ENCODE measurements around the gene TMEM203. TPM values are rescaled to one million over a fixed set of nuclear protein-coding genes. Genes with fewer than 3 reads are reported as not detected.

Gene TMEM203
- total and polyA plus RNA-seq, 2 of the 13 experiments (the other 11 are each of a cell fraction or from before 2014, with no cell fraction given), result 23.4 to 36.7 TPM

GRCh38 chr9:137229903-137230704 lies 24.7 kb upstream of the TMEM203 start (continued):
- no peak for TF ChIP-seq FOSL1 (CRISPR knock-in tag; IDR thresholded peaks at IDR 0.05; ENCODE audit: borderline replicate concordance)
- TF ChIP-seq PBX2 (CRISPR knock-in tag; IDR thresholded peaks at IDR 0.05), result peak; percentile 58; the same call in 1 of the 2 replicates
- TF ChIP-seq ZBTB25 (CRISPR knock-in tag; IDR thresholded peaks at IDR 0.05), result peak; percentile 28; the same call in 1 of the 2 replicates
- no peak for TF ChIP-seq TFE3 (CRISPR knock-in tag; IDR thresholded peaks at IDR 0.05)
- 0 out of 2 replicates have a peak, but pooled peaks have one; percentile 21 for TF ChIP-seq SIN3A (IDR thresholded peaks at IDR 0.05; ENCODE audit: borderline replicate concordance, low read depth, low read length)
- TF ChIP-seq PHF20 (CRISPR knock-in tag; IDR thresholded peaks at IDR 0.05), result peak; percentile 20
- TF ChIP-seq MAFK (conservative IDR thresholded peaks at IDR 0.05 in 1 of 2, IDR thresholded peaks at IDR 0.05 in 1 of 2; ENCODE audit: low read length in 2 of 2), result peak in 1 of 2 experiments; percentile 21; a peak in 1 of 4 replicates
- no peak for TF ChIP-seq ATM (IDR thresholded peaks at IDR 0.05; ENCODE audit: borderline replicate concordance)
- no peak for TF ChIP-seq CREBL2 (CRISPR knock-in tag; IDR thresholded peaks at IDR 0.05; ENCODE audit: borderline replicate concordance)
- TF ChIP-seq NFE2L1 (CRISPR knock-in tag; IDR thresholded peaks at IDR 0.05; ENCODE audit: borderline replicate concordance), result no peak
- no peak for TF ChIP-seq ELK4 (CRISPR knock-in tag; IDR thresholded peaks at IDR 0.05; ENCODE audit: borderline replicate concordance)
- 0 out of 2 replicates have a peak, but pooled peaks have one; percentile 44 for TF ChIP-seq ZNF567 (CRISPR knock-in tag; IDR thresholded peaks at IDR 0.05; ENCODE audit: borderline replicate concordance)
- no peak for TF ChIP-seq EED (CRISPR knock-in tag; IDR thresholded peaks at IDR 0.05)
- TF ChIP-seq ZNF782 (CRISPR knock-in tag; IDR thresholded peaks at IDR 0.05; ENCODE audit: borderline replicate concordance), result 0 out of 2 replicates have a peak, but pooled peaks have one; percentile 47
- TF ChIP-seq ZC3H4 (CRISPR knock-in tag; IDR thresholded peaks at IDR 0.05; ENCODE audit: borderline replicate concordance), result no peak
- TF ChIP-seq THAP9 (CRISPR knock-in tag; IDR thresholded peaks at IDR 0.05; ENCODE audit: borderline replicate concordance), result peak; percentile 55; the same call in 1 of the 2 replicates
- 0 out of 2 replicates have a peak, but pooled peaks have one; percentile 19 for TF ChIP-seq ZMYM4 (CRISPR knock-in tag; IDR thresholded peaks at IDR 0.05)
- TF ChIP-seq RXRA (CRISPR knock-in tag; IDR thresholded peaks at IDR 0.05), result peak; percentile 83
- no peak for TF ChIP-seq MIXL1 (CRISPR knock-in tag; IDR thresholded peaks at IDR 0.05)
- peak; percentile 67; the same call in 1 of the 2 replicates for TF ChIP-seq ZNF614 (CRISPR knock-in tag; IDR thresholded peaks at IDR 0.05; ENCODE audit: borderline replicate concordance)
